ENCODE results near the gene AHNAK2. TPM values are rescaled to one million over a fixed set of nuclear protein-coding genes. Genes with fewer than 3 reads are reported as not detected.

The AHNAK2 gene
- total and polyA plus RNA-seq, 9 of the 15 experiments (the other 6 are each of a cell fraction or from before 2014, with no cell fraction given), result 0.04 to 0.09 (median 0.04) TPM; not detected in 6

- TF ChIP-seq CHD7 (IDR thresholded peaks at IDR 0.05; ENCODE audit: low read depth, low read length), result no peak
- no peak for TF ChIP-seq MCM2 (IDR thresholded peaks at IDR 0.05; ENCODE audit: low read depth)
- TF ChIP-seq ERF (CRISPR knock-in tag; IDR thresholded peaks at IDR 0.05), result no peak
- TF ChIP-seq ZNF384 (IDR thresholded peaks at IDR 0.05; ENCODE audit: low read depth, low read length), result no peak
- no peak for TF ChIP-seq ZNF316 (IDR thresholded peaks at IDR 0.05)
Measured at GRCh38 chr14:104983231-104983721, 5.1 kb upstream of the AHNAK2 start (continued).

All from K562 (cell line).